BJ (cell line): Measurements from ENCODE around the gene CGRRF1. TPM values are rescaled to one million over a fixed set of nuclear protein-coding genes. Genes with fewer than 3 reads are reported as not detected.
A peak's percentile ranks its signal among the peaks of the same experiment; 100 is the strongest.

Experiments used
- CTCF ChIA-PET: fragments of 350-600 bp; formaldehyde crosslinking; extraction: SDS; loops from one replicate; lab custom pipeline; 2021; ENCODE audit warnings: antibody characterized with exemption, inconsistent platforms; lab: Yijun Ruan, JAX
- POLR2A ChIA-PET: fragments of 300-600 bp; sonication (Branson Sonifier 250); formaldehyde crosslinking; extraction: SDS; loops from one replicate; lab custom pipeline; 2021; ENCODE audit warnings: antibody characterized with exemption; lab: Charles Lee
- DNase-seq: peaks from one replicate; pipeline ENCODE4 v3.0.0-alpha.2; 2011; ENCODE audit warnings: low read depth
- H3K27me3 ChIP-seq: 2 replicates; pipeline ENCODE4 v1.6.0; 2011; ENCODE audit warnings: low read length; ENCODE audit not compliant: control insufficient read depth, insufficient read depth
- H3K36me3 ChIP-seq: 2 replicates; pipeline ENCODE4 v1.5.1; 2011; ENCODE audit warnings: low read length; ENCODE audit not compliant: control insufficient read depth, insufficient read depth
- H3K4me3 ChIP-seq: 2 replicates; pipeline ENCODE4 v1.5.1; 2011; ENCODE audit warnings: low read depth, mild to moderate bottlenecking, control low read depth, low read length
- polyA minus RNA-seq: library from RNA; depleted of rRNA, polyadenylated mRNA; stranded (reverse); fragments of >200 nt; gene quantifications from 2 replicates; pipeline ENCODE4 v1.2.3, GENCODE V29; 2011; rRNA and poly(A)+ RNA removed
- polyA plus RNA-seq: library from polyadenylated mRNA; depleted of rRNA; stranded (reverse); fragments of >200 nt; gene quantifications from 2 replicates; pipeline ENCODE4 v1.2.3, GENCODE V29; 2011; rRNA removed
- TF ChIP-seq, protein P1 (sequence below): IDR thresholded peaks from 2 replicates; pipeline ENCODE4 v1.5.1; 2011; ENCODE audit warnings: low read depth, mild to moderate bottlenecking, control low read depth, inconsistent platforms, low read length, moderate library complexity; ENCODE audit not compliant: insufficient read depth

Gene CGRRF1, protein sequence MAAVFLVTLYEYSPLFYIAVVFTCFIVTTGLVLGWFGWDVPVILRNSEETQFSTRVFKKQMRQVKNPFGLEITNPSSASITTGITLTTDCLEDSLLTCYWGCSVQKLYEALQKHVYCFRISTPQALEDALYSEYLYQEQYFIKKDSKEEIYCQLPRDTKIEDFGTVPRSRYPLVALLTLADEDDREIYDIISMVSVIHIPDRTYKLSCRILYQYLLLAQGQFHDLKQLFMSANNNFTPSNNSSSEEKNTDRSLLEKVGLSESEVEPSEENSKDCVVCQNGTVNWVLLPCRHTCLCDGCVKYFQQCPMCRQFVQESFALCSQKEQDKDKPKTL
- polyA plus RNA-seq (7.5 and 11.4 TPM in 2 replicates), polyA minus RNA-seq (2.7 and 3.1 TPM in 2 replicates)

DNA sequence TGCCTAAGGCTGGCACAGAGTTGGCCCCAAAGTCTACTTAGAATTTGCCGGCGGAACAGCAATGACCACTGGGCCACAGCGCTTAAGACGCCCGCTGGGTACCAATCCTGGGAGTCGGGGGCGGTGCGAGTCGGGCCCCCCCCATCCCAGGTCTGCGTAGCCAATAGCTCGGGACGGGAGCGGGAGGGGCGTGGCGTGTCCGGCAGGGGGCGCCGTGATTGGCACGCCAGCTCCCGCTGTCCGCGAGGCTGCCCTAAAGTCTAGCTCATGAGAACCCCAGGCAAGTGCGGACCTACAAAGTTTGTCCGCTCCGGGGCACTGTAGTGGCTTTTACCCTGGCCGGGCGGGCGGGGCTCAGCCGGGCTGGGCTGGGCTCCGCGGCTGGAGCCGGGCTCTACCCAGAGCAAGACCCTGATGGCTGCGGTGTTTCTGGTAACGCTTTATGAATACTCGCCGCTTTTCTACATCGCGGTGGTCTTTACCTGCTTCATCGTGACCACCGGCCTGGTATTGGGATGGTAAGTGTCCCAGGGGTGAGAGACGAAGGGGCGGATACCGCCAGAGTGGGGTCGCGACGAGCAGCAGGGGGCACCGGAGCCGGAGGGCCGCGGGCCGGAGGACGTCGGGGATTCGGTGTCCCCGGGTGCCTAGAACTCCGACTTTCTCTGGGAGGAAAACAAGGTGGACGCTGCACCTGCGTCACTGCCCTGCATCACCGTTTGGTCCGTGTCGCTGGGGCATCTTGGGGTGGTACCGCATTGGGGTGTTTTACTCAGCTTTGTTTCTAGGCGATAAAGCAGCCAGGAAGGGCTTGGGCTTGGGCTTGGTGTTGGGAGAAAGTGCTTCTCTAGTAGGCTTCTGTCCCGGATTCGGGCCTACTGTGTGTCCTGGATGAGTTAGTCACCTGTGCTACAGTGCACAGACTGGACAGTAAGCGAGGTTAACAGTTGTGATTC is at the start of gene CGRRF1:
TSS of gene CGRRF1 (plus strand) at position 361 of the 956 bp plus-strand sequence. CDS start at position 415, 54 bp downstream.
- CTCF ChIA-PET, result interaction anchor here (0.9 to 1.6 kb wide), 5 partner anchors 10 to 267 kb away, joined by 3 to 6 read pairs (median 5); no protein-coding TSS in a partner anchor
- TF ChIP-seq, protein P1, sequence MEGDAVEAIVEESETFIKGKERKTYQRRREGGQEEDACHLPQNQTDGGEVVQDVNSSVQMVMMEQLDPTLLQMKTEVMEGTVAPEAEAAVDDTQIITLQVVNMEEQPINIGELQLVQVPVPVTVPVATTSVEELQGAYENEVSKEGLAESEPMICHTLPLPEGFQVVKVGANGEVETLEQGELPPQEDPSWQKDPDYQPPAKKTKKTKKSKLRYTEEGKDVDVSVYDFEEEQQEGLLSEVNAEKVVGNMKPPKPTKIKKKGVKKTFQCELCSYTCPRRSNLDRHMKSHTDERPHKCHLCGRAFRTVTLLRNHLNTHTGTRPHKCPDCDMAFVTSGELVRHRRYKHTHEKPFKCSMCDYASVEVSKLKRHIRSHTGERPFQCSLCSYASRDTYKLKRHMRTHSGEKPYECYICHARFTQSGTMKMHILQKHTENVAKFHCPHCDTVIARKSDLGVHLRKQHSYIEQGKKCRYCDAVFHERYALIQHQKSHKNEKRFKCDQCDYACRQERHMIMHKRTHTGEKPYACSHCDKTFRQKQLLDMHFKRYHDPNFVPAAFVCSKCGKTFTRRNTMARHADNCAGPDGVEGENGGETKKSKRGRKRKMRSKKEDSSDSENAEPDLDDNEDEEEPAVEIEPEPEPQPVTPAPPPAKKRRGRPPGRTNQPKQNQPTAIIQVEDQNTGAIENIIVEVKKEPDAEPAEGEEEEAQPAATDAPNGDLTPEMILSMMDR, result peak; percentile 58
- DNase-seq, result peak; percentile 89
- Histone ChIP-seq H3K27me3 (no peaks in the 10 kb centered on the region), H3K4me3 (peak within 1 kb of the TSS; percentile 77), H3K36me3 (no peaks in the 10 kb centered on the region)
- POLR2A ChIA-PET, result interaction anchor here (0.5 to 0.8 kb wide), 6 partner anchors 12 to 263 kb away, joined by 3 to 7 read pairs (median 4); no protein-coding TSS in a partner anchor

DNA sequence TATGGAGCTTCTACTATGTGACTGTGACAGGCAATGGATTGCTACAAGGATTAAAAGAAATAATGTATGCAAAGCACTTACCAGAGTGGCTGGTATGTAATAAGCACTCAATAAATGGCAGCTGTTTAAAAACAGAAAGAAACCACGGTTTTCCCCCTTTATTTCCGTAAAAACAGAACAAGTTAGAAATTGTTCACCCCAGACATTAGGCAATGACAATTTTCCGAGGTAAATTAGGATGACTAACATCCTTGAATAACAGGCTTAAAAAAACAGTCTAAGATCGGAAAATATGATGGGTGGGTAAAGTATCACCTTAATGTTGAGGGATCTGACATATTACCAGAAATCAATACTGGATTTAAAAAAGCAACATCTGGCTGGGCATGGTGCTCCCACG is 47.7 kb upstream of the CGRRF1 start:
- H3K4me3 ChIP-seq, result no peak overlapping the region
- TF ChIP-seq, protein P1, result no peak
- H3K36me3 ChIP-seq, result no peaks in the 10 kb centered on the region
- DNase-seq, result no peak
- ChIA-PET CTCF (no interaction called here), POLR2A (no interaction called here)
- H3K27me3 ChIP-seq, result no peaks in the 10 kb centered on the region

DNA sequence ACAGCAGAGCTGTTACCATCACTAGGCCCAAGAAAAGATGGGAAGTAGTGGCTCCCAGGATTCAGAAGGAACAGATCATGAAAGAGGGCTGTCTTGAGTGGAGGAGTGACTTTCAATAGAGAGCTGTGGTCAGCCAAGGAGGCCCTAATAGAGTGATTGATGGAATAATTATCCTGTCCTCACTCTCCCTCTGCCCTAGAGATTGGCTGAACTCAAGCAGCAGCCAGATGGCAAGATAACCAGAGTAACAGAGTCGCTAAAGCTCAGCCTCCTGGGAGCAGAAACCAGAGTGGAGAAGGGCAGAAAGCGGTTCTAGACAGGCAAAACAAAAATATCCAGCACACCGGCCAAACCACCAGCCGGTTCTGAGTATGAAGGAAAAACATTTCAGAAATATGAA is 44.1 kb upstream of the CGRRF1 start:
- ChIA-PET POLR2A (interaction anchor here (0.6 kb wide), 1 partner anchor 33 kb away, joined by 3 read pairs; no protein-coding TSS in a partner anchor), CTCF (interaction anchor here (0.6 kb wide), 1 partner anchor 102 kb away, joined by 3 read pairs; no protein-coding TSS in a partner anchor)
- Histone ChIP-seq H3K27me3 (no peaks in the 10 kb centered on the region), H3K4me3 (no peak overlapping the region), H3K36me3 (no peaks in the 10 kb centered on the region)
- DNase-seq, result no peak
- TF ChIP-seq, protein P1, result no peak

DNA sequence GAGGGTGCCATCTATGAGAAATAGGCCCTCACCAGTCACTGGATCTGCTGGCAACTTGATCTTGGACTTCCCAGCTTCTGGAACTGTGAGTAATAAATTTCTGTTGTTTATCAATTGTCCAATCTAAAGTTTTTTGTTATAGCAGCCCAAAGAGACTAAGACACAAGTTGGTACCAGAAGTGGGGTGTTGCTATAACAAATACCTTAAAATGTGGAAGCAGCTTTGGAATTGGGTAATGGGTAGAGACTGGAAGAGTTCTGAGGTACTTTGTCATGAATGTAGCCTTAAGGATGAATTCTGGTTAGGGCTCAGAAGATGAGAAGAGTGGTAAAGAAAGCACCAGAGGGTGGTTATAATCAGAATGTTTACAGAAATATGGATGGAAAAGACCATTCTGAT is 42.4 kb upstream of the CGRRF1 start:
- ChIA-PET CTCF (no interaction called here), POLR2A (no interaction called here)
- H3K27me3 ChIP-seq, result no peaks in the 10 kb centered on the region
- H3K36me3 ChIP-seq, result no peaks in the 10 kb centered on the region
- H3K4me3 ChIP-seq, result no peak overlapping the region
- DNase-seq, result no peak
- TF ChIP-seq, protein P1, result no peak

DNA sequence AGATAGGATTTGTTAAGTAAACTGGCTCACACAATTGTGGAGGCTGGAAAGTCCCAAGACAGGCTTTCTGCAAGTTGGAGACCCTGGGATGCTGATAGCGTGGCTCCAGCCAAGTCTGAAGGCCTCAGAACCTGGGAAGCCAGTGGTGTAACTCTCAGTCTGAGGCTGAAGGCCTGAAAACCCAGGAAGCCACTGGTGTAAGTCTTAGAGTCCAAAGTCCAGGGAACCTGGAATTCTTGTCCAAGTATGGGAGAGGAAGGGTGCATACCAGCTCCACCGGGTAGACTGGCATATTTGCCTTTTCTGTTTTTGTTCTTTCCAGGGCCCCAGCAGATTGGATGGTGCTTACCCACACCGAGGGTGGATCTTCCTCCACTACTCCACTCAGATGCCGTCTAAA is 39.0 kb upstream of the CGRRF1 start:
- no peaks in the 10 kb centered on the region for H3K36me3 ChIP-seq
- POLR2A ChIA-PET, result no interaction called here
- TF ChIP-seq, protein P1, result no peak
- CTCF ChIA-PET, result no interaction called here
- no peak for DNase-seq
- H3K4me3 ChIP-seq, result no peak overlapping the region
- no peaks in the 10 kb centered on the region for H3K27me3 ChIP-seq
